ENCODE results near the gene SPANXN3.

DNA sequence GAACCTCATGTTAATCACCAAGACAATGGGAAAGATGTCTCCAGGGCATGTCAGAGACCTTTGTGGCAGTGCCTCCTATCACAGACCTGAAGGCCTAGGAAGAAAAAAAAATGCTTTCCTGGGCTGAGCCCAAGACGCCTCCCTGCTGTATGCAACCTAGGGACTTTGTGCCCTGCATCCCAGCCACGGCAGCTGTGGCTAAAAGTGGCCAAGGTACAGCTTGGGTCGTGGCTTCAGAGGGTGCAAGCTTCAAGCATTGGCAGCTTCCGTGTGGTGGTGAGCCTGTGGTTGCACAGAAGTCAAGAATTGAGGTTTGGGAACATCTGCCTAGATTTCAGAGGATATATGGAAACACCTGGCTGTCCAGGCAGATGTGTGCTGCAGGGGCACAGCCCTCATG is 40.5 kb downstream of the SPANXN3 start:
- TF ChIP-seq, protein P1, sequence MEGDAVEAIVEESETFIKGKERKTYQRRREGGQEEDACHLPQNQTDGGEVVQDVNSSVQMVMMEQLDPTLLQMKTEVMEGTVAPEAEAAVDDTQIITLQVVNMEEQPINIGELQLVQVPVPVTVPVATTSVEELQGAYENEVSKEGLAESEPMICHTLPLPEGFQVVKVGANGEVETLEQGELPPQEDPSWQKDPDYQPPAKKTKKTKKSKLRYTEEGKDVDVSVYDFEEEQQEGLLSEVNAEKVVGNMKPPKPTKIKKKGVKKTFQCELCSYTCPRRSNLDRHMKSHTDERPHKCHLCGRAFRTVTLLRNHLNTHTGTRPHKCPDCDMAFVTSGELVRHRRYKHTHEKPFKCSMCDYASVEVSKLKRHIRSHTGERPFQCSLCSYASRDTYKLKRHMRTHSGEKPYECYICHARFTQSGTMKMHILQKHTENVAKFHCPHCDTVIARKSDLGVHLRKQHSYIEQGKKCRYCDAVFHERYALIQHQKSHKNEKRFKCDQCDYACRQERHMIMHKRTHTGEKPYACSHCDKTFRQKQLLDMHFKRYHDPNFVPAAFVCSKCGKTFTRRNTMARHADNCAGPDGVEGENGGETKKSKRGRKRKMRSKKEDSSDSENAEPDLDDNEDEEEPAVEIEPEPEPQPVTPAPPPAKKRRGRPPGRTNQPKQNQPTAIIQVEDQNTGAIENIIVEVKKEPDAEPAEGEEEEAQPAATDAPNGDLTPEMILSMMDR (IDR thresholded peaks at IDR 0.05): no peak
- TF ChIP-seq JUN (IDR thresholded peaks at IDR 0.05): no peak

All from A549 (cell line).